HG03135 (cell line): ENCODE results near the gene MT1H.

Experiments
- ATAC-seq: cut with Tn5 transposase; IDR thresholded peaks from one replicate; pipeline ENCODE4 v1.9.1; 2021; ENCODE audit warnings: mild to moderate bottlenecking, moderate library complexity; ENCODE audit not compliant: unreplicated experiment

The MT1H gene

GRCh38 chr16:56684256-56684925 lies 14.8 kb downstream of the MT1H start:
- ATAC-seq, result no peak

- no peak for ATAC-seq
These were observed 15.4 kb downstream of the MT1H start for GRCh38 chr16:56684926-56685590.

- no peak for ATAC-seq
These were observed 17.1 kb downstream of the MT1H start for GRCh38 chr16:56686758-56687157.

- ATAC-seq, result no peak
These were observed 19.1 kb downstream of the MT1H start for GRCh38 chr16:56688762-56689161.

GRCh38 chr16:56689171-56689570 lies 19.6 kb downstream of the MT1H start:
- no peak for ATAC-seq

GRCh38 chr16:56690420-56691122 lies 21.0 kb downstream of the MT1H start:
- ATAC-seq, result no peak

GRCh38 chr16:56691885-56692284 lies 22.3 kb downstream of the MT1H start:
- ATAC-seq, result no peak

GRCh38 chr16:56695246-56695645 lies 25.6 kb downstream of the MT1H start:
- no peak for ATAC-seq

GRCh38 chr16:56697456-56698155 lies 28.0 kb downstream of the MT1H start:
- ATAC-seq, result no peak

GRCh38 chr16:56700195-56700594 lies 30.6 kb downstream of the MT1H start:
- ATAC-seq, result no peak

- no peak for ATAC-seq
These were observed 31.0 kb downstream of the MT1H start for GRCh38 chr16:56700631-56701030.

- ATAC-seq, result no peak
These were observed 31.9 kb downstream of the MT1H start for GRCh38 chr16:56701534-56701933.

GRCh38 chr16:56702836-56703235 lies 33.2 kb downstream of the MT1H start:
- no peak for ATAC-seq

GRCh38 chr16:56708525-56709442 lies 39.2 kb downstream of the MT1H start:
- no peak for ATAC-seq

GRCh38 chr16:56709443-56710040 lies 39.9 kb downstream of the MT1H start:
- ATAC-seq, result no peak

- ATAC-seq, result no peak
These were observed 40.6 kb downstream of the MT1H start for GRCh38 chr16:56710181-56710737.

GRCh38 chr16:56711862-56712261 lies 42.2 kb downstream of the MT1H start:
- no peak for ATAC-seq

- no peak for ATAC-seq
These were observed 44.2 kb downstream of the MT1H start for GRCh38 chr16:56713794-56714193.

- no peak for ATAC-seq
These were observed 45.5 kb downstream of the MT1H start for GRCh38 chr16:56715126-56715525.

GRCh38 chr16:56716761-56717160 lies 47.1 kb downstream of the MT1H start:
- no peak for ATAC-seq
